T-helper 2 cell (primary cell): ENCODE data around the gene MUC2.
A peak's percentile ranks its signal among the peaks of the same experiment; 100 is the strongest.
"Not testable (repeated sequence)": the region's sequence is repeated elsewhere in the genome, so short reads cannot be mapped to it uniquely, and the experiment has no call there.

Experiments
- DNase-seq, 5 experiments: peaks; one replicate each; pipeline versions ENCODE4 v3.0.0 to v3.0.0-alpha.2; 2012 to 2022

MUC2 gene

DNA sequence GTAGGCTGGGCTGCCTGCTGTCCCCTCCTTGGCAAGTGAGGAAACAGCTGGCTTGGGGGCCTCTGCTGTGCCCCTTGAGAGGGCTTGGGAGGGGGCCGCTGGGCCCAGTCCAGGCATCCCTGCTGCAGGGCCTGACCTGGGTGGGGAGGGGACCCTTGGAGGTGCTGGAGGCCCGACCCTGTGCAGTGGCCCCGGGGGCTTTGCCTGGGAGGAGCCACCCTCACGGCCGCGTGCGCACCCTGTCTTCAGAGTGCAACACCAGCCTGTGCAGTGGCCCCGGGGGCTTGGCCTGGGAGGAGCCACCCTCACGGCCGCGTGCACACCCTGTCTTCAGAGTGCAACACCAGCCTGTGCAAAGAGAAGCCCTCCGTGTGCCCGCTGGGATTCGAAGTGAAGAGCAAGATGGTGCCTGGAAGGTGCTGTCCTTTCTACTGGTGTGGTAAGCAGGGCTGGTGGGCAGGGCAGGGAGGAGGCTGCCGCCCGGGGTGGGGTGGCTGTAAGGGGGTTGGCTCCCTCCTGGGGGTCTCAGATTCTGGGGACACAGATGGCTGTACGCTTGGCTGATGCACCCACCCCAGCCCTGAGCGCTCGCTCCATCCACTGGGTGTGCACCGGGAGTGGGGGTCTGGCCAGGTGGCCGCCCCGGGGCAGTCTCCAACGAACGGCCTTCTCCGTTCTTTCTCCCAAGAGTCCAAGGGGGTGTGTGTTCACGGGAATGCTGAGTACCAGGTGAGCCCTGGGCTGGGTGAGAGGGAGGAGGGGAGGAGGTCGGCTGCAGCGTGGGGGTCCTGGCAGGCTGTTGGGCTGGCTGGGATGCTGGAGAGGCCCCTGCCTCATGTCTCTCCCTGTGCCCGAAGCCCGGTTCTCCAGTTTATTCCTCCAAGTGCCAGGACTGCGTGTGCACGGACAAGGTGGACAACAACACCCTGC, 32.9 kb downstream of the MUC2 start:
- DNase-seq: no peak

DNA sequence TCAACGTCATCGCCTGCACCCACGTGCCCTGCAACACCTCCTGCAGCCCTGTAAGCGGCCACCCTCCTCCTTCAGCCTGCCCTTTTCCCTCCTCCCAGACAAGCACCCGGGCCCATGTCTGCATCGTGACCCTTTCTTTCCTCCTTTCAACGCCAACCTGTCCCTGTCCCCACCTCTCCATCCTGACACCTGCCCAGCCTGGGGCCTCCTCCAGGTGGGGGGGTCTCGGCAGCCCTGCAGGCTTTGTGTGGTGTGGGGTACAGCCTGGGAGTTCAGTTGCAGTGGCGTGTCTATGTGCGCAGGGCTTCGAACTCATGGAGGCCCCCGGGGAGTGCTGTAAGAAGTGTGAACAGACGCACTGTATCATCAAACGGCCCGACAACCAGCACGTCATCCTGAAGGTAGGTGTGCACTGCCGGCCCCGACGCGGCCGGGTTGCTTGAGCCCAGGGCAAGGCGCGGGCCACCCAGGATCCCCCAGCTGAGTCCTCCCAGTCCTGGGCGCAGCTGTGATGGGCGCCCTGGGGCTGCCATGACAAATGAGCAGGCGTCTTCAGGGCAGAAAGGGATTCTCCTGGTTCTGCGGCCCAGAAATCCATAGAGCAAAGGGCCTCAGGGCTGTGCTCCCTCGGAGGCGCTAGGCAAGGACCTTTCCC, 33.7 kb downstream of the MUC2 start:
- DNase-seq: no peak

DNA sequence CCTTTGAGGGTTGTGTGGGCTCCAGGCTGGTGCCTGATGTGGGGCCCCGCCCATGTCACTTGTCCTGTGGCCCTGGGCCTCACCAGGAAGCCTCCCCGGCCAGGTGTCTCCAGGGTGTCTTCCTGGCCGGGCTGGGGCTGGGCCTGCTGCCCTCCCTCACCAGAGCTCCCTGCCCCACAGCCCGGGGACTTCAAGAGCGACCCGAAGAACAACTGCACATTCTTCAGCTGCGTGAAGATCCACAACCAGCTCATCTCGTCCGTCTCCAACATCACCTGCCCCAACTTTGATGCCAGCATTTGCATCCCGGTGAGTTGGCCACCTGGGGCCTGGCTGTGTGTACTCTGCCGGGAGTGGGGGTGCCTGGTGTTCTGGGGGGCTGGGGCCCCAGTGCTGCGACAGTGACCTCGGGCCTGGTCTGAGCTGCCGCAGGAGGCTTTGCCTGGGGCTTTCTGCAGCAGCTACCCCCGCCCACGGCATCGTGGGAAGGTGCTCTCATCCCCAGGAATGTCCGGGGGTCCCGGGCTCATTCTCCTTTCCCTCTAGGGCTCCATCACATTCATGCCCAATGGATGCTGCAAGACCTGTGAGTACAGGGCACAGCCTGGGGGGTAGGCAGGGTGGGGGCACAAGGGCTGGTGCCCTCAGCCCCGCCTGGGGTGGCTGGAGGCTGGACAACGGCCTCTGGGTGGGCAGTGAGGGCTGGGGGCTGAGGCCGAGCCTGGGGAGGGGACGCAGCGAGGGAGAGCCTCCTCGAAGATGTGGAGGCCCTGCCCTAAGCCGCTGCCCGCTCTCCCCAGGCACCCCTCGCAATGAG, 34.6 kb downstream of the MUC2 start:
- no peak for DNase-seq

DNA sequence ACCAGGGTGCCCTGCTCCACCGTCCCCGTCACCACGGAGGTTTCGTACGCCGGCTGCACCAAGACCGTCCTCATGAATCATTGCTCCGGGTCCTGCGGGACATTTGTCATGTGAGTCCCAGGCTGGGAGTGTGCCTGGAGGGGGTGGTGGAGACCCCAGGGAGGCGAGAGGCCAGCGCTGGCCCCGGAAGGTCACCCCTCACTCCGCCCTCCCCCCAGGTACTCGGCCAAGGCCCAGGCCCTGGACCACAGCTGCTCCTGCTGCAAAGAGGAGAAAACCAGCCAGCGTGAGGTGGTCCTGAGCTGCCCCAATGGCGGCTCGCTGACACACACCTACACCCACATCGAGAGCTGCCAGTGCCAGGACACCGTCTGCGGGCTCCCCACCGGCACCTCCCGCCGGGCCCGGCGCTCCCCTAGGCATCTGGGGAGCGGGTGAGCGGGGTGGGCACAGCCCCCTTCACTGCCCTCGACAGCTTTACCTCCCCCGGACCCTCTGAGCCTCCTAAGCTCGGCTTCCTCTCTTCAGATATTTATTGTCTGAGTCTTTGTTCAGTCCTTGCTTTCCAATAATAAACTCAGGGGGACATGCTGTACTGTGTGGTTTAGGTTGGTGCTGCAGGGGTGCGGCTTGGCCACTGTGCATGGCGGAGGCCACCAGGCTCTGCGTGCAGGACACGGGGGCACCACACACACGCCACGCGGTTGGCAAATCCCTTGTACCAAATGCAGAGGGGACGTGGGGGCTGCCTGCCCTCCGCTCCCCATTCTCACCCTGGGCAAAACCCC, 35.4 kb downstream of the MUC2 start:
- DNase-seq: no peak

DNA sequence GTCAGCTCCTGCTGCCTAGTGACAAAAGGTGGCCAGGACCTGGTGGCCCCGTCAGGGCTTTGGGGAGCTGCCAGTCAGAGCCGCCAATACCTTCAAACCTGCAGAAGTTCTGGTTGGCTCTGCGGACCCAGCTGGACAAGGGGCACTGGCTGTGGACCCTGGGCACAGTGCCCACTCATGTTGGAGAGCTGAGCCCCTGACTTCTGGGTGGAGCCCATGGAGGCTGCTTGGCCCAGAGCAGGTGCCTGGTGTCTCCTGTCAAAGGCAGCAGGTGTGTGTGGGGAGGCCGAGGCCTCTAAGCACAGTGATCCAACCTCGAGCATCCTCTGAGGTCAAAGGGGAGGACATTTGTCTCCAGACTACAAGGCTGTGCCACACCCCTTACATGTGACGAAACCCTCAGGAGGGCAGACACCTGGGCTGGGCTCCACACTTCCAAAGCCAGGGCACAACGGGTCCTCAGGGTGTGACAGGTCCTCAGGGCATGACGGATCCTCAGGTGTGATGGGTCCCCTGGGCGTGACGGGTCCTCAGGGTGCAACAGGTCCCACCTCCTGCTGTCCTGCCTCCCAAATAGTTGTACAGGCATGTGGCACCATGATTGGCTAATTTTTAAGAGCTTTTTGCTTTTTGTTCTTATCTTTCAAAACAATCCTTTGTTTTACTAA, 37.0 kb downstream of the MUC2 start:
- no peak for DNase-seq

DNA sequence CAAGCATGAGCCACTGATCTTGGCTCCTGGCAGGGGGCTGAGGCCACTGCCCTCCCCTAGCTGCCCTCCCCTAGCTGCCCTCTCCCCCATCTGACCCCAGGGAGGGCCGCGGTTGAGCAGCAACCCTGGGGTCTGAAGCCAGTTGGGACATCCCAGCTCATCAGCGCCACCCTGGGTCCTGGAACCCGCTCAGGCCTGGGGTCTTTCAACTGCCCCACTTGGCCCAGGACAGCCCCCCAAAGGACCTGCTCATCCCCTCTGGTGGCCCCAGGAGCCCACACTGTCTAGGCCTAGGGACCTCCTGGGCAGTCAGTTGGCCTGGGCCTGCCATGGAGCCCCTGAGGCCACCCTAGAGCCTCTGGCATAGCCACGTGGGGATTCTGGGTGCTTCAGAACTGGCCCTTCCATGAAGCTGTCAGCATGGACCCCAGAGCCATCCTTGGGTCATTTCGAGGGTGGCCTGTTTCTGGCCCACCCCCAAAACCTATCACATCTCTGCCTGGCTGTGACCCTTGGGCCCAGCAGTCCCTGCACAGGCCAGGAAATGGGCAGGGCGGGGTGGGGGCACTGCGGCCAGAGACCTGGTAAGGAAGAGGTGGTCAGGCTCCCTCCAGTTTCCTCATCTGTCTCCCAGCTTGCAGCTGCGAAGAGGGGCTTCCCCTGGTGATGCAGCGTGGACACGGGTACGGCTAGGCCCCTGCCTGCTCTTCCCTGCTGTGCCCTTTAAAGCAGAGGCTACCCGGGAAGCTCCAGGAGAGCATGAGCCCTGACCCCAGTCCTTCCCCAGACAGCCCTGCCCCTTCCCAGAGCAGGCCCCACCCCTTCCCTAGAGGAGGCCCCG, 37.9 kb downstream of the MUC2 start:
- DNase-seq: no peak

DNA sequence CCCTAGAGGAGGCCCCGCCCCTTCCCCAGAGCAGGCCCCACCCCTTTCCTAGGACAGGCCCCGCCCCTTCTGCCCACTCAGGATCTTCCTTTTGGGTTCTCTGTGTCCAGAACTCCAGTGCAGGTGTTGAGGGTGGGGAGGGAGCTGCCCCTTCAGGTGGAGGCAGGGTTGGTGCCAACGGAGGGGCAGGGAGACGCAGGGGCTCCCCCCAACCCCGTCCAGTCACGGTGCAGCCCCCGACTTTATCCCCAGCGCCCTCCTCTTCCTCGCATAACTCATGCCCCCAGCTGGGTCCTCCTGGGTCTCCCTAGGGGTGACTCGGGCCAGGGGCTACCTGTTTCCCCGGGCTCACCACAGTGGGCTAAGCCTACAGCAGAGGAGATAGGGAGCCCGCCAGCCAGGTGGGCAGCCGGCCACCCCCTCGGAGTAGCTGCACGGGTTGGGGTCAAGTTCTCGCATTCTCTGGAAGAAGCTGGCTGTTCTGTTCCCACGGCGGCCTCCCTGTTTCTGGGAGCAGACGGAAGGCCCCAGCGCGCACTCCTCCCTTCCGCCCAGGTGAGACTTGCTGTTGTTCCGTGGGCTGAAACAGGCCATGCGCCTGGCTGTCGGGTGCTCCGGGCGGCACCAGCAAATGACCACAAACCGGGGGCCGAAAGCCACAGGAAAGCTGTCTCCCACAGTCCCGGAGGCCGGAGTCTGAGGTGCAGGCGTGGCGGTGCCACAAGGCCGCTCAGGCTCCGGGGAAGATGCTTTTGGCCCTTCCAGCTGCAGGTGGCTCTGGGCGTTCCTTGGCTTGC, 38.9 kb downstream of the MUC2 start:
- DNase-seq: peak in 2 of 5 experiments; percentile 3

DNA sequence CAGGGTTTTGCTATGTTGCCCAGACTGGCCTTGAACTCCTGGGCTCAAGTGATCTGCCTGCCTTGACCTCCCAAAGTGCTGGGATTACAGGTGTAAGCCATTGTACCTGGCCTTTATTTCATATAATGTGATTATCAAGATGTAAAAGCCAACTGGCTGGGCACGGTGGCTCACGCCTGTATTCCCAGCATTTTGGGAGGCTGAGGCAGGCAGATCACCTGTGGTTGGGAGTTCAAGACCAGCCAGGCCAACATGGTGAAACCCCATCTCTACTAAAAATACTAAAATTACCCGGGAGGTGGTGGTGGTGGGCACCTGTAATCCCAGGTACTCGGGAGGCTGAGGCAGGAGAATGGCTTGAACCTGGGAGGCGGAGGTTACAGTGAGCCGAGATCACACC, 40.6 kb downstream of the MUC2 start:
- DNase-seq: not testable (repeated sequence)

DNA sequence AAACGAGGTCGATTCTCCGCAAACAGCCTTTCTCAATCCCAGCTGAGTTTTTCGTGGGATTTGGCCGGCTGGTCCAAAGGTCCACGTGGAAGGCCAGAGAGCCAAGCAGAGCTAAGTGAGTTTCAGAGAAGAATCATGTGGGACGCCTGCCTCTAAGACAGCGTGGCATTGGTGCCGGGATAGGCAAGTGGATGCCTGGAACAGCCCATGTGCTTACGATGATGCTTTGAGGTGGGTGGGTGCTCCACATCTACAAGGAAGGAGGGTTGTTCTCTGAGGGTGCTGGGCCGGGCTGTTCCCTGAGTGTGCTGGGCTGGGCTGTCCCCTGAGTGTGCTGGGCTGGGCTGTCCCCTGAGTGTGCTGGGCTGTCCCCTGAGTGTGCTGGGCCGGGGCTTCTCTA, 41.4 kb downstream of the MUC2 start:
- no peak for DNase-seq

DNA sequence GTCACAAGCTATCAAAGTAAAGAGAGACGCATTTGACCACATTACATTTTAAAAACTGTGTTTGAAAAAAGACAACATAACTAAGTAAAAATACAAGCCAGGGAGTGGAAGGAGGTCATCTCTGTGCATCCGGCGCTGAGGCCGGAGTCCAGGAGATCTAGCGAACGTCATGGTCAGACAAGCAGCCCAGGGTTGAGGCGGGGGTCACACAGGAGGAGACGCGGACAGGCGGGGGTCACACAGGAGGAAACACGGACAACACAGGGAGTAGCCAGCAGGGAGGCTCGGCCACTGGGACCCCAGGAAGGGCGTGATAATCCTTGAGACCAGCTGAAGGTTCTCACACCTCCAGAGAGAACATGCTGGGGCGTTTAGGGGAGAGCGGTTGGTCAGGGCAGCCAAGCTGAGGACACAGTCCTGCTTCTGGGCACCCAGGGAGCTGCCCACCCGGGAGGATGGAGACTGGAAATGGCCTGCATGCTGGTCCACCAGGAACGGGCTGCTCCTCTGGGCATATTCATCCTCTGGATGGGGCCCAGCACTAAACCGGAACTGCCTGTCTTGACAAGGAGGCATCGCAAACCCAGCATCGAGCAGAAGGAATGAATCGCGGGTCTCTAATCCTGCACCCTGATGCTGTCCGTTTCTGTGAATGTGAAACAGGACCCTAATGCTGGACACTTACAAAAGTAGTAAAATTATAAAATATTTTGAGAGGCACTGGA, 42.2 kb downstream of the MUC2 start:
- DNase-seq: no peak

DNA sequence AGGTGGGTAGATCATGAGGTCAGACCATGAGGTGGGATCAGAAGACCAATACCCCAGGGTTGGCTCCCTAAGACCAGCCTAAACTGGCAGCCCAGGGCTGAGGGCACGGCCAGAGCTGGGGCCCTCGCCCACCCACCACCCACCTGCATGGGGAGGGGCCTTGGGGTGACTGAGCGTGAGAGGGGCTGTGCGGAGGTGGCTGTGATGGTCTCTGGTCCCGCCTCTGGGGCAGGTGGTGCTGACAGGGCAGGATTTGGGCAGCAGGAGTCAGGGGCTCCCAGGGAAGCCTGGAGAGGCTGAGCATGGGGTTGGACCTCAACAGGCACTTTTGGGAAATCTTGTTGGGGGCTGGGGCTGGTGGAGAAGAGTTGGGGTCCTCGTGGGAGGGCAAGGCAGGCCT, 43.3 kb downstream of the MUC2 start:
- DNase-seq: no peak

DNA sequence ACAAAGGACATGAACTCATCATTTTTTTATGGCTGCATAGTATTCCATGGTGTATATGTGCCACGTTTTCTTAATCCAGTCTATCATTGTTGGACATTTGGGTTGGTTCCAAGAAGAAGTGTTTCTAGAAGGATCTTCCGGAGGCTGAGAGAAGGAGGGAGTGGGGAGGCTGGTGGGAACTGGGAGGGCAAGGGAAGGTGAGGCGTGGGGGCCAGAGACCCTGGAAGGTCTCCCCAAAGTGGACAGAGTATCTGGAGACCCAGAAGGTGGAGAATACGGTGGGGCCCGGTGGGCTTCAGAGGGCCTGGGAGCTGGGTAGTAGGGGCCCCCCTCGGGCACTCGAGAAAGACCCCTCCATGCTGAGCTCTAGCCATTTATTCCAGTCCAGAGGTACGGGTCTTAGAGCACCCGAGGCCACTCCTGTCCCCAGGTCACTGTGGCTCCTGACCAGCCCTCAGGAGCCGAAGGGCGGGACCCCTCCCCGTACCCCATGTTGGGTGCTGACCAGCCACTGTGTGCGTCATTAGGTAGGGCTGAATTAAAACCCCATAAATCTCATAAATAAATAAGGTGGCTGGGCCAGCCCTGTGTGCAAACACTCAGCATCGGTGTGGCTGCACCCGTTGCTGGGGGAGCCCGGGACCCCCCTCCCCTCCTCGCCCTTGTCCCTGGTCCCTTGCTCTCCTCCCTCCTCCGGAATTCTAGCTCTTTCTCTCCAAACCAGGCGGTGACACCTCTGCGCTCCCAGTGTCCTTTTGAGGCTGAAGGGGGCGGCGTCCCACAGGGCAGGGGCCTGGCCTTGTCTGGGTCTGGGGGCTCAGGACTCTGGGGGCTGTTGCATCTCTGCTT, 44.3 kb downstream of the MUC2 start:
- no peak for DNase-seq

DNA sequence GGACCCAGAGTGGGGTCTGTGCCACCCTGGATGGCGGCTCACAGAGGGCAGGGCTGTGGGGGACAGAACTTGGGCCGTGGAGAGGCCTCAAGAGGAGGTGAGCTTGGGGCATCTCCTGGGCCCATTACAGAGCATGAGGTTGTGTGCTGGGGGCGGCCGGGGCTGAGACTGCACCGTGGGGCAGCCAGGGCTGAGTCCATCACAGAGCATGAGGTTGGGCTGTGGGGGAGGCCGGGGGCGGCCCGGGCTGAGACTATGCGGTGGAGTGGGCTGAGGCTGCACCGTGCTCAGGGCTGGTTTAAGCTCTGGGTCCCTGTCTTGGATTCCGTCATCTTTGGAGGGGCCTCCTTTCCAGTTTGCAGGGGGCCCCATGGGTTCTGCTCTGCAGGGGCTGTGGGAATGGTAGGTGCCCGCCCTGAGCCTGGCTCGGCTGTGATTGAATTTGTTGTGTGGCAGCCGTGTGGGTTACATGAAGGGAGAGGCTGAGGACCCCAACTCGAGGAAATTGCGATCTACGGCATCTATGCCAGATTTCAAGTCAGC, 45.0 kb downstream of the MUC2 start:
- DNase-seq: no peak

DNA sequence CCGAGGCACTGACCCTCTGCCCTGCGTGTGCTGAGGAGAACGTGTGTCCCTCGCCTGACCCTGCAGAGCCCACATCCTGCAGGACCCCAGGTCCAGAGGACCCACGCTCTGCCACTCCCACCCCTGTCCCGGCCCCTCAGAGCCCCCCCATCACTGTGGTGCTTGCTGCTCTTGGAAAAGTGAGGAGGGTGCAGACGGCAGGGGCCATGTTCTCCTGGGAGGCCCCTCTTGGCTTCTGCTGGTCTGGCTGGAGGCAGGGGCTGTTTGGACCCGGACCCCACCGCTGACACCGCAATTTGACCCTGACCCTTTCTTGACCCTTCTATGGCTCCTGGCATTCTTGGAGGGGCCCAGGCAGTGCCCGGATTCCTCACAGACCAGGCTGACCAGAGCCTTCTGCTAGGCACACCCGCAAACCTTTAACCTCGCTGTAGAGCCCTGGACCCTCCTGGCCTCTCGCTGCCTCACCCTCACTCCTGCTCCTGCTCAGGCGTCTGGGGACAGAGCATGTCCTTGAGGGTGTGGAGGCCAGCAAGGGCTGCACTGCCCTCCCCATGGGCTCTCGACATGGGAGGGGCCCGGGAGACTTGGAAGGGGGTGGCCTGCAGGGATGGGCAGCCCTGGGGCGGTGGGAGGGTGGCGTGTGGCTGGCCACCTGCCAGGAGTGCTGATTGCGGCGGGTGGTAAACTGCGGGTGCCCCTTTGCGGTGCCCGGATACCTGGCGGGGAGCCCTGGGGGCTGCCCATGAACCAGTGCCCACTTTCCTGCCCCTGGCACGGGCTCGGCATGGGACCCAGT, 46.1 kb downstream of the MUC2 start:
- DNase-seq: no peak

DNA sequence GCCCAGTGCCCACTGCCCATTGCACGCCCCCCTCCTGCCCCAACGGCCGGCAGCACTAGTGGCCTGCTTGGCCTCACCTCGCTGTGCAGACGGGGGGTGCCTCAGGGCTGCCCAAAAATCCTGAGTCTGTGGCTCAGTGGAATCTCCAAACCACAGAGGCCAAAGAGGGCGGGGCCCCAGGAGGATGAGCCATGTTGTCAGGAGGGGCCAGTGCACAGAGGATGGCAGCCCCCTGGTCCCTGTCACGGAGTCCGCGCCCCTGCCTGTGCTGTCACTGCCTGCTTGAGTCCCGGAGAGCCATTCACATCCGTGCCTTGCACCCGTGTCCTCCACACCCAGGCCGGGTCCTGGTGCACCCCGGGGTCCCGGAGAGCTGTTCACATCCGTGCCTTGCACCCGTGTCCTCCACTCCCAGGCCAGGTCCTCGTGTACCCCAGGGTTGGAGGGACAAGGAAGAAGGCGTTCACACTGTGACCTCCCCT, 46.7 kb downstream of the MUC2 start:
- DNase-seq: no peak

DNA sequence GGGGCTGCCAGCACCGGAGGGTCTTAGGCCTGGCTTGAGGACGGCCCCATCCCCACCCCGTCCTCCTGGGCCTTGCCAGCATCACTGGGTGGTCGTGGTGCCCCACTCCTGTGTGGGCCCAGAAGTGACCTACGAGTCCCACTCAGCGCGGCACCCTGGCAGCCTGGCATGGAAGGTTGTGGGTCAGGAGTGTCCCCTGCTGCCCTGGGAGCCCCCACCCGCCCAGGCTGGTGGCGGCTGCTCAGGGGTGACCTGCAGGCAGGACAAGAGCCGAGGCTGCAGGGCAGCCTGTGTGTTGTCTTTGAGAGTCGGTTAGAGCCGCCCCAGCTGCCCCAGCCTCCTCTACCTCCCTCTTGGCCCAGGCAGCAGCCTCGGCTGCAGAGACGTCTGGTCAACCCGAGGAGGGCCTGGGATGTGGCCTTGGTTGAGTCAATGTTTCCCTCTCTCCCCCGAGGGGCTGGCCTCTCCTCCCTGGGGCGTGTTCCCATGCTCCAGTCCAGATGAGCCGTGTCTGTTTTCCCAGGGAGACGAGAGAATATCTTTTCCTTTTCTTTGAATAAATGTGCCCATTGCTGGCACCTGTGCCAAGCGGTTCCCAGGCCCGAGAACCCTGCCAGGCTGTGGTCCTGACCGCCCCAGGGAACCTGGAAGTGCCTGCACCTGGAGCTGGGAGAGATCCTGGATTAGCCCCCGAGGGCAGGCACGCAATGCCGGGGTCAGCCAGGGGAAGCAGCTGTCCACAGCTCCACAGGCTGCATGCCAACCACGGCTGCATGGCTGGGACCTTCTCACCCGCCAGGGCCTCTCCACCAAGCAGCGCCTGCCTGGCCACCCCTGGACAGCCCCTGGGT, 47.4 kb downstream of the MUC2 start:
- peak in 1 of 5 experiments; percentile 3 for DNase-seq
